ENCODE results near the gene A1BG.
A peak's percentile ranks its signal among the peaks of the same experiment; 100 is the strongest.

A1BG gene

GRCh38 chr19:58352760-58353671 lies at the start of gene A1BG:
Gene A1BG (minus strand): TSS chr19:58353492. CDS start chr19:58353437, 55 bp downstream.
- DNase-seq (ENCODE audit: extremely low spot score, insufficient read length, low read depth): no peak
- no peak for FAIRE-seq

DNA sequence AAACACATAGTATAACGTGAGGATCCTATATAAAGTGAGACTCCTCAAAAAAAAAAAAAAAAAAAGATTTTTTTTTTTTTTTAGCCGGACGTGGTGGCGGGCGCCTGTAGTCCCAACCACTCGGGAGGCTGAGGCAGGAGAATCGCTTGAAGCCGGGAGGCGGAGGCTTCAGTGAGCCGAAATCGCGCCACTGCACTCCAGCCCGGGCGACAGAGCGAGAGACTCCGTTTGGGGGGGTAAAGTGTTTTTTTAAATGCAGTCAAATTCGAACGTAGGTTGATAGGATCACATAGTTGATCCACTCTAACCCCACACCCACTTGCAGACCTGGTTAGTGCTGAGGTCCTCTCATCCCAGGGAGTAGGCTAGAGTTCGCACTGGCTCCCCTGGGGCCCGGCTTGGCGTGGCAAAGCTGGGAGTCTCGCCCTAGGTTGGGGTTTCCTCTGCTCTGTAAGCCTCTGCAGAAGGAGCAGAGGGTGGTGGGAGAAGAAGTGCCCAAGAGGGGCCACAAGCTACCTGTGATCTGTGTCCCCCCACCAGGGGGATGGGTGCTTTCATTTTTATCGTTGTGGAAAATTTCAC lies 48.6 kb upstream of the A1BG start:
- FAIRE-seq (no peak), DNase-seq (ENCODE audit: extremely low spot score, insufficient read length, low read depth) (no peak)

DNA sequence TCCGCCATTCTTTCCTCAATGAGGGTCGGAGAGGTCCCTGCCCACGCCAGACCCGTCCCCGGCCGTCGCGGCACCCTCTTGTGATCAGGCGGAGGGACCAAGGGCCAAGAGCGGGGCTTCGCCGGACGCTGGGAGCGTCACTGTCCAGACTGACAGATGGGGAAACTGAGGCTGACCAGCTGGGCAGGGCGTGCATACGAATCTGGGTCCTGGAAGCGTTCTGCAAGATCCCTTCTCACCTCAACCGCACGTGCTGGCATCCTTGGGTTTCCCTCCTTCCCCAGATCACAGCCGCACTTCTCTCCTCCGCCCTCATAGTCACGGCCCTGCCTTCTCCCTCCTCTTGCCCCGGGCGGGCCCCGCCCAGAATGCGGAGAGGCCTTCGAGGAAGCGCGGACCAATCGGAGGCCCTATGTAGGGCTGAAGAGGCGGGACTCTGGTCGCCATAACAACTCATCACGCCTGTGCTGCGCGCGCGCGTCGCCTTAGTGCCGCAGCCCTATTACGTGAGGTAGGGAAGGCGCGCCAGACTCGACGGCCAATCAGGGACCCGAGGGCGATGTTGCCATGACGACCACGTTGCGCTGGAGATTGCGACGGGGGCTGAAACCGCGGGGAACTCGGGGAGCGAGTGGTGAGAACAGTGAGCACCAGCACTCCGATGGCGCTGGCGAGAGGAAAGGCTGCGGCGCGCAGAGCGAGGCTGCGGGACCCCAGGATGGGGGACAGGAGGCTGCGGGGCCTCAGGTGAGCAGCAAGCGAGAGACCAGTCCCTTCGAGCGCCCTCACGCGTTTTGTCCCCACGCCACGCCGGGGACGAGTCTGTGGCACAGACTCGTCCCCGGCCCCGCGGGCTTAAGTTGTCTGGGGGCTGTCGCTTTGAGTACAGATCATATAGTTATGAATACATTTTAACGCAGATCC lies 47.9 kb upstream of the A1BG start:
- FAIRE-seq (peak; percentile 96), DNase-seq (ENCODE audit: extremely low spot score, insufficient read length, low read depth) (peak; percentile 96)

GRCh38 chr19:58400316-58400915 lies 47.1 kb upstream of the A1BG start:
- FAIRE-seq: no peak
- no peak for DNase-seq (ENCODE audit: extremely low spot score, insufficient read length, low read depth)

- FAIRE-seq: no peak
- no peak for DNase-seq (ENCODE audit: extremely low spot score, insufficient read length, low read depth)
Observed at GRCh38 chr19:58399903-58400302, 46.6 kb upstream of the A1BG start.

GRCh38 chr19:58398545-58398944 lies 45.3 kb upstream of the A1BG start:
- no peak for FAIRE-seq
- DNase-seq (ENCODE audit: extremely low spot score, insufficient read length, low read depth): no peak

DNA sequence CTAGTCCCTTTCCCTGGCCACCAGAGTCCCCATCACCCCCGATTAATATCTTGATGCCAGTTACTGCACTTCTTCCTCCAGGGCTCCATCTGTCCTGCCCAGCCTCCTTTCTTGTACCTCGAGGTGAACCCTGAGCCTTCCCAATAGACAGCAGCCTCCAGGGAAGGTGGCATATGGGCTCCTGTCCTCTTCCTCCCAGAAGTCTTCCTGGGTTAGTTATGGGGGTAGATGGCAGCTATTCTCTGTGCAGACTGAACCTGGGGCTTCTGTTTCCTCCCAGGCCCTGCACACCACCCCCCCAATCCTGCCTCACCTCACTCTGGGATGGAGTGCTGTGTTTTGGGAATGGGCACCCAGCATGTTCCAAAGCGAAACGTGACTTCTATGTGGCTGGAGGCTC lies 44.8 kb upstream of the A1BG start:
- FAIRE-seq: no peak

DNA sequence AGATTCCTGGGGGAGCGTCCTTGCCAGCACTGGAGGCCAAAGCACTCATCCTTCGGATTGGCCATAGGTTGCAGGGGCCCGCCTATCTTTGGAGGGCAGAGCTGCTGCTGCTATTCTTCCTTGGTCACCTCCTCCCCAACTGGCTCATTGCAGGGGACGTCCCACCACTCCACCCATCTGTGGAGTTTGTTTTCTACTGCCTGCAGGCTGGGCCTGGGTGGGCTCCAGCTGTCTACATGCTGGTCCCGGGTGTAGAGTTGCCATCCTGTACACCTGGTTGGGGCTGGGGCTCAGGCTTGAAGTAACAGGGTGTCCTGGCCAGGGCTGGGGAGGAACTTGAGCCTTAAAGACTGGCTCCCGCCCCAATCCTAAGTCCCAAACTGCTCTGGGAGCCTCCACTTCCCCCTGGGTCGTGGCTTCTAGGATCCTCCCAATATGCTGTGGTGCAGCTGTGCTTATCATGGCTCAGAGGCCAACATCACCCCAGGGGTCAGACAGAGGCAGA lies 44.3 kb upstream of the A1BG start:
- FAIRE-seq (no peak), DNase-seq (ENCODE audit: extremely low spot score, insufficient read length, low read depth) (no peak)

More for the DNA sequence above, 44.8 kb upstream of the A1BG start:
- no peak for DNase-seq (ENCODE audit: extremely low spot score, insufficient read length, low read depth)

GRCh38 chr19:58396691-58397532 lies 43.6 kb upstream of the A1BG start:
- DNase-seq (ENCODE audit: extremely low spot score, insufficient read length, low read depth): no peak

GRCh38 chr19:58395979-58396627 lies 42.8 kb upstream of the A1BG start:
- no peak for DNase-seq (ENCODE audit: extremely low spot score, insufficient read length, low read depth)
- FAIRE-seq: no peak

More at GRCh38 chr19:58396691-58397532, 43.6 kb upstream of the A1BG start:
- FAIRE-seq: no peak

DNA sequence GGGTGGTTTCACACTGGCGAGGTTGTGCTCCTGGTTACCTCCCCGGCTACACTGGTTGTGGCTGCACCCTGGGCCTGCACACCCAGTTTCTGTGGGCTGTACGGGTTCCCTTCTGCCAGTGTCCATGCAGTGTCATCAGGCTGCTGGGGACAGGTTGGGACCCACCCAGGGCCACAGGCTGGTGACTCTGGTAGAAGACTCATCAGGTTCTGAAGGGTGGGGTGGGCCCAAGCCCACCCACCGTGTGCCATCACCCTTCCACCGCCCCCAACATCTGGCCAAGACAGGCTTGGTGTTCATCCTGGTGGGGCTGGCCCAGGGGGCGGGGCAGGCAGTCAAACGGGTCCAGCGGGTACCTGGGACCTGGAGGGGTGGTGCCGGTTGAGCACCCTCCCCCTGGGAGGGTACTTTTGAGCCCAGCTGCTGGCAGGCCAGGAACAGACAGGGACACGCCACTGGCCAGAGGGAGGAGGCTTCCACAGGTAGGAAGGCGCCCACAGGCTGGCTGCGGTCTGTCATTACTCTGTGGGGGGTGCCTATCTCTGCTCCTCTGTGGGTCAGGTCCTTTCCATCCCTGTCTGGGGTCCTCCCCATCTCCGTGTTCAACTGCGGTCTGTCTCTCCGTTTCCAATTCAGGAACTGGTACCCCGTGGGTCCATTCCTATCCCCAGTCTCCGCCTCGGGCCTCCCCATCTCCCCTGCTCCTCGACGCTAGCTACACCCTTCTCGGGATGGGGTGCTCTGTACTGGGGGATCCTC lies 42.1 kb upstream of the A1BG start, which contains the start of gene RNF225:
TSS of gene RNF225 (plus strand) at position 437 of the 759 bp plus-strand sequence. CDS start 434 bp downstream, outside the sequence.
- FAIRE-seq (no peak), DNase-seq (ENCODE audit: extremely low spot score, insufficient read length, low read depth) (no peak)

DNA sequence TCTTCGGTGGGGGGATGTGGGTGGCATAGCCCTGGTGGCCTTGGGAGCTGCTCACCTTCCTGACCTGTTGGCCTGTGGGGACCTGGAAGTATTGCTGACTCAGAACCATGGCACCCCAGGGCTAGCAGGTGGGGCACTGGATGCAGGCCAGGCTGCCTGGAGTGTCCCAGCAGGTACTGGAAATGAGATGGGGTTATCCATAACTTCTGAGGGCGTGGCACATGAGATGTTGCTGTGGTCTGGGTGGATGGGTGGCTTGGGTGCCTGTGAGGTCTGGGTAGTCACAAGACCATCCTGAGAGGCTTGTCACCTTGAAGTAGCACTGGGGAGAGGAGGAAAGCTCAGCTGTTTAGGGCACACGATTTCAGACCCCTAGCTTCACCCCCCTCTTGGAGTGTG lies 41.5 kb upstream of the A1BG start:
- no peak for FAIRE-seq
- no peak for DNase-seq (ENCODE audit: extremely low spot score, insufficient read length, low read depth)

DNA sequence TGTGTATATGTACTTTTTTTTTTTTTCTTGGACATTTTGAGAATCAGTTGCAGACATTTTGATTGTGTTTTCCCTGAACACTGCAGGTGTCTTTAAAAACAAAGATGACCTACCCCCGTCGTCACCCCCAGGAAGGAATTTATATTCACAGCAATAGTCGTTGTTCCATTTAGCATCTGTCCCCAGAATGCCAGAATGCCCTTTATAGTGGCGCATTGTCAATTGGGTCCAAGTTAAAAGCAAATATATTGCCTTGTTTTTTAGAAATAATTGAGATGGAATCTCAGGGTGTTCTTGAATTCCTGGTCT lies 40.4 kb upstream of the A1BG start:
- no peak for DNase-seq (ENCODE audit: extremely low spot score, insufficient read length, low read depth)
- no peak for FAIRE-seq

DNA sequence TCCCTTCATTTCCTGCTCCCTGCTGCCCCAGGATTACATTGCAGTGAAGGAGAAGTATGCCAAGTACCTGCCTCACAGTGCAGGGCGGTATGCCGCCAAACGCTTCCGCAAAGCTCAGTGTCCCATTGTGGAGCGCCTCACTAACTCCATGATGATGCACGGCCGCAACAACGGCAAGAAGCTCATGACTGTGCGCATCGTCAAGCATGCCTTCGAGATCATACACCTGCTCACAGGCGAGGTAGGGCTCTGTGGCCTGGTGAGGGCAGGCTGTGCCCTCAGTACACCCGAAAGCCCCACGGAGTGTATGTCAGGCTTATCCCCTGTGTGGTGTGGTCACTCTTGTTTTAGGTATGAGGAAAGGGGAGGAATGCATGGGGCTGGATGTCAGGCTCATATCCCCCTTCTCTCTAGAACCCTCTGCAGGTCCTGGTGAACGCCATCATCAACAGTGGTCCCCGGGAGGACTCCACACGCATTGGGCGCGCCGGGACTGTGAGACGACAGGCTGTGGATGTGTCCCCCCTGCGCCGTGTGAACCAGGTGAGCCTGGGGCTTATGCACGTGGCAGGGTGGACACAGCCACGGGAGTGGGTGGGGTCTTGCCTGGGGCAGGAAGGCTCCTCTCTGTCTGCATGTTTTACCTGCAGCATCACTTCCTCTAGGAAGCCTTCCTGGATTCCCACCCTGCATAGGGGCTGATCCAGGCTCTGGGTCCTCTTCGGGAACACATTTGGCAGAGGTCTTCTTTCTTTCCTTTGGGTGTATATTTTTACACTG lies 39.8 kb upstream of the A1BG start:
- no peak for FAIRE-seq
- DNase-seq (ENCODE audit: extremely low spot score, insufficient read length, low read depth): no peak

GRCh38 chr19:58388175-58388526 lies 34.9 kb upstream of the A1BG start:
- FAIRE-seq (no peak), DNase-seq (ENCODE audit: extremely low spot score, insufficient read length, low read depth) (no peak)

DNA sequence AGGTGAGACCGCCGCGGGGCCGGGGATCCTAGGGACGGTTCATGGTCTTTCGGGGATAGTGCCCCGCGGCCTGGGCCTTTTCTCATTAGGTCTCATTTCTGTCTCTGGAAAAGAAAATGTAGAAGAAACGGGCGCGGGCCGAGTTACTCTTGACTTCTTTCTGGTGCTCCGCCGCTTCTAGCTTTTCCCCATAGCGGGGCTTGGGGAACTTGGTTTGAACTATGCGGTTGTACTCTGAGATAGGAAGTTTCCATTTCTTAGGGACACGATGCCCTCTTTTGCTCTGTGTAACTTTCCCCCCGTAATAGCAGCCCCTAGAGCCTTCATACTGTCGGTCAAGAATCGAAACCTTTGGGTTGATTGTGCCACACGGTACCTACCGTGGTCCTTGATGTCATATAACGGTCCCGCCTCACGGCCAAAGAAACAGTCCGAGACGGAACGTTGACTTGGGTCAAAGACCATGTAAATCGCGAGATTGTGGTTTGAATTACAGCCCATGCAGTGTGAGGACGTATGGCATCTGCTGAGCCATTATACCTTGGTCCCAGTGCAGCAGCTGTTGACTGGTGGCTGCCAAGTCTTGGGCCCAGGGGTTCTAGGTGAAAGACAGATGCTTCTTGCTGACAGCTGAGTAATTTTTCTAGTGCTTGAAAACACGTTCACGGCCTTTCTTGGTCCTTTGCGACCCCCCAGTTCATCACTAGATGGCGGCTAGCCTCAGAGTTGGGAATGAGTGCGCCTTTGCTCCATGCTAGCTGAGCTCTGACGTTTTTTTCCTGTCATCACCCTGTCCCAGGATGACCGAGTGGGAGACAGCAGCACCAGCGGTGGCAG lies 34.3 kb upstream of the A1BG start:
- DNase-seq (ENCODE audit: extremely low spot score, insufficient read length, low read depth) (no peak), FAIRE-seq (no peak)
